Measurements from ENCODE around the gene LINGO4.
A peak's percentile ranks its signal among the peaks of the same experiment; 100 is the strongest.

GRCh38 chr1:151790071-151790939 is 14.9 kb downstream of the LINGO4 start, which contains the start of gene TDRKH:
- TF ChIP-seq CTCF (conservative IDR thresholded peaks at IDR 0.05): peak; percentile 50
- TF ChIP-seq ZFX (IDR thresholded peaks at IDR 0.05): no peak
